ENCODE results near the gene CSF3R.
A peak's percentile ranks its signal among the peaks of the same experiment; 100 is the strongest.
"Not testable (repeated sequence)": the region's sequence is repeated elsewhere in the genome, so short reads cannot be mapped to it uniquely, and the experiment has no call there.

The CSF3R gene

DNA sequence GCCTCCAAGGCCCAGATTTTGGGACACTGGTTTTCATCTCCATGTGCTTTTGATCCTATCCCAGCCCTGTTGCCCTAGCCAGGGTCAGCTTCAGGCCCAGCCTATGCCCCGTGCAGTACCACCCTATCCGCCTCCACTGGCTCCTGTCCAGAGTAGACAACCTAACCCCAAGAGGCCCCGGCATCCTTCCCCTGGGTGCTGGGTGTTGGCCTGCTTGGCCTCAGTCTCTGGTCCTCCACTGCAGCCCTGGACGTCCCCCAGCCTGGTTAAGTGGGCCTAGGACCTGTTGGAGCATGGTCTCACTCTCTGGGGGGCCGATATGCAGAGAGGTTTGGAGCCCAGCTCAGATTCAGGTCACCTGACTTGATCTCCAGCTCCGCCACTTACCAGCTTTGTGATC, 1.6 kb downstream of the CSF3R start:
- no peak for DNase-seq

DNA sequence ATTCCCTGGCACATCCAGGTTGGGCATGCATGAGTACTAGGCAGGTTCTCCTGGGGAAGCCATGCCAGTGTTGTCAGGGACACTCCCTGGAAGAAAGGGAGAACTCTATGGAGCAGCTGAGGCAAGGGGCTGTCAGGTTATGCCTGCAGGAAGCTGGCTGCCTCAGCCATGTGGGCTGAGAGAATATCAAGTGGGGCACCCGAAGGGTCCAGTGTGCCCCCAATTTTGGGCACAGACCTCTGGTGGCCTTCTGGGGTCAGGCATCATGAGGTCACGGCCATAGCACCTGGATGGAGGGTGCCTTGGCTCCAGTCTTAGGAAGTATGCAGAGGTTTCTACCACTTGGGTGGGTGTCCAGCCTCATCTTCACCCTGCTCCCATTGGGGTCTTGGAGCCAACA, 2.6 kb downstream of the CSF3R start:
- DNase-seq = no peak

DNA sequence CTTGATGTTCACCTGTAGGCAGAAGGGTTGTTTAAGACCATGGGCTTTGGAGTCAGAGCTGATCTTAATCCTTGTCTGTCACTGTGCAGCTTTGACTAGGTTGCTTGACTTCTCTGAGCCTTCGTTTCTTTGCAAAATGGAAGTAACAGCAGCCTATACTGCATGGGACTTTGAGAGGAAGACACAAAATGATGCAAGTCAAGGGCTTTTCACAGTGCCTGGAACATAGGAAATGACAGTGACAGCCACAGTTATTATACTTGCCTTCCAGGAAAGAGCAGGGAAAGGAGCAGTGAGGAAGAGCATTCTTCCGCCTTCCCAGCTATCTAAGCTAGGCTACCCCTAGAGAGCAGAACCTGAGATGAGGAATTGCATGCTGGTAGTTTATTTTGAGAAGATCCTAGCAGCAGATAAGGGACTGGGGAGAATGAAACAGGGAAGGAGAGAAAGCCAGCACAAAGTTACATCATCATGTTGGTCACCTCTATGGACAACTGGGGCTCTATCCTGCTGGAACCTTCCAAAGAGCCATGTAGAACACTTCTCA, 3.1 kb downstream of the CSF3R start:
- DNase-seq = peak; percentile 31

DNA sequence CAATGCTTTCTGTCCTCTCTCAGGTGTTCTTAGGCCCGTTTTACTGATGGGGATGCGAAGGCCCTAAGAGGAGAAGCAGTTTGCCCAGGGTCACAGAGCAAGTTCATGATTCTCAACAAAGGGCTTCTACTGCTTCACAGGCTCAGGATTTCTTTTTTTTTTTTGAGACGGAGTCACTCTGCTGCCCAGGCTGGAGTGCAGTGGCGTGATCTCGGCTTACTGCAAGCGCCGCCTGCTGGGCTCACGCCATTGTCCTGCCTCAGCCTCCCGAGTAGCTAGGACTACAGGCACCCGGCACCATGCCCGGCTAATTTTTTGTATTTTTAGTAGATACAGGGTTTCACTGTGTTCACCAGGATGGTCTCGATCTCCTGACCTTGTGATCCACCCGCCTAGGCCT, 5.1 kb downstream of the CSF3R start:
- DNase-seq = not testable (repeated sequence)

DNA sequence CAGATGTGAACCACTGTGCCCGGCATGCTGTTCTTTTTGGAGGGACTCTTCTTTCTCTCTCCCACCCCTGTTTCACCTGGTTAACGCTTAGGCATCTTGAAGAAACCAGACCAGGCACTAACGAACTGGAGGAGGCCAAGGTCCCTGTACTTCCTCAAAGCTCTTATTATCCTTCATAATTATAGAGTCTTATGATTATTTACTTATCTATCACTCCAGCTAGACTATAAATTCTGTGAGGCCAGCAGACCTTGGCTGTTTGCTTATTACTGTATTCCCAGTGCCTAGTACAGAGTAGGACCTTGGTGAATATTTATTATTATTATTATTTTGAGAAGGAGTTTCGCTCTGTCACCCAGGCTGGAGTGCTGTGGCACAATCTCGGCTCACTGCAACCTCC, 5.8 kb downstream of the CSF3R start:
- no peak for DNase-seq

DNA sequence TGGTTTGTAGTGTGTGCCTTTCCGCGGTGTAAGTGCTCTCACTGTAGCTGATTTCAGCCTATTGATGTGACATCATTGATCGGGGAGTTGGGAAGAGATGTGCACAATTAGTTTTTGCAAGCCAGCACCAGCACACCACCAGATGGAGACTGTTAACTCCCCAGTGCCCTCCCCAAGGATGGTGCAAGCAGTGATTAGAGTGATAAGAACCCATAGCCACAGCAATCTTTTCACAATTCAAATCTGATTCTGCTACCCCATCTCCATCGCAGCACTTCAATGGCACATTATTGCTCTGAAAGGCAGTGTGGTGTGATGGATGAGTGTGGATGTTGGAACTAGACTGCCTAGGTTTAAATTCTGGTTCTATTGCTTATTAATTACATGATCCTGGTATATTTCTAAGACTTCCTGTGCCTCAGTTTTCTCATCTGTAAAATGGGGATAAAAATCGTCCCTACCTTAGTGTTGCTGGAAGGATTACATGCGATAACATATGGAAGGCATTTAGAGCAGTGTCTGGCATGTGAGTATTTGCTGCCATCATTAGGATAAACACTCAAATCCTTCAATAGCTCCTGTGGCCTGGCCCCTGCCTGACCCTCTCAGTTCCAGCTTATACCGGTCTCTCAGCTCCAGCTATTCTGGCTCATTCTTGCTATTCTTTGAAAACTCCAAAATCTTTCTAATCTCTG, 6.7 kb downstream of the CSF3R start:
- no peak for DNase-seq

DNA sequence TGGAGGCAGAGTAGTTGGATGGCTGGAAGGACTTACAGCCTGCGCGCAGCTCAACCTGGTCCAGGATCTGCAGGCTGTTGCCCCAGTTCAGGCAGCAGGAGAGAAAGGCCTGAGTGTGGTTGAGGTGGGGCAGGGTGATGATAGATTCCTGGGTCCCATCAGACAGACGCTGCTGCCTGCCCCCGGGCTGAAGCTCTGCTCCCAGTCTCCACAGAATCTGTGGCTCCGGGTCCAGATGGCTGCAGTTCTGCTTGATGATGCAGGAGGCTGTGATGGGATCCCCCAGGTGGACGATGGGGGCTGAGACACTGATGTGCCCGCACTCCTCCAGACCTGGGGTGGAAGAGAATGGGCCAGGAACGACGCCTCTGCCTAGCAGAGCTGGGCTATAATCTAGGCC, 7.4 kb downstream of the CSF3R start:
- DNase-seq = no peak

DNA sequence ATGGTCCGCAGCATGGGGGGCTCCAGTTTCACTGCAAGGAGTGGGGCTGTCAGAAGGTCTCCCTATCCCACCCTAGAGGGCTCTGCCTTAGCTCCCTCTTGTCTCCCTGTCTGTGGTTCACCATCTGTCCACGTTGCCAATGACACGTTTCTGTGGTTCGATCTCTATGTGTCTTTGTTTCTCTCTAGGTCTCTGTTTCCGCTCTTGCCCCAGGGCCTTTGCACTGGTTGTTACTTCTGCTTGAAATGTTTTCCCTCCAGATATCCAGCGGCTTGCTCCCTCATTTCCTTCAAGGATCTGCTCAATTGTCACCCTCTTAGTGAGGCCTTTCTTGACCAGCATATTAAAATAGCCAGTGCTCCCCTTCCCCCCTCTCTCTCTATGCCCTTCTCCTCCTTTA, 10.1 kb downstream of the CSF3R start:
- DNase-seq = no peak

DNA sequence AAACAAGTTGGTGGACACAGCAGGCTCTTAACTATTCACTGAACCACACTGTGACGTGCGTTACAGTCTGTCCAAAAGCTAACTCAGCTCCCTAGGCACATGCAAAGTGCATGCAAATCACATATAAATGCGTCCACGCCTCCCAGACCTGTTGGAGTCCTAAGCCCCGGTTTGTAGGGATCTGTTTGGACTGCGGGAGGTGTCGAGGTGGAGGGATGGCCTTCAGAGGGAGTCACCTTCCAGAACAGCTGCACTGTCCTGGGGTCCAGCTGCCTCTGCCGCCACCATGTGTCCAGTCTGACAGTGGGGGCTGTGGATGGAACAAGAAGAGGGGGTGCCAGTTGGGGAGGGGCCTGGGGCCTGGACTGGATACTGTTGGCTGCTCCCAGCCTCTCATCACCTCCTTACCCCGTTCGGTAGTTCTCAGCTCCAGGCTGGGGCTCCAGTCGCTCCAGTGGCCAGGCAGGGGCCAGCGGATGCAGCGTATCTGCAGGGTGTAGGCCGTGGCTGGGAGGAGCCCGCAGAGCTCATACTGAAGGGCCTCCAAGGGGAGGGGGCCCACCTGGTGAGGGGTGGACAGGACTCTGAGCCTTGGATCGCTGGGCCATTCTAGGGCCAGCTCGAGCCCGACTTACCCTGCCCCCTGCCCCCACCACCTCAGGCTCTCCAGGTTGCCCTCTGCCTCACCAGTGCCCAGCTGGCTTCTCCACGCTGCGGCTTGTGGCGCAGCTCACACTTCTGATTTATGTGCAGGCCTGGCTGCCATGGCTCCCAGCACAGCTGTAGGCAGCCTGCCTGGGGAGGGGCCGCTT, 10.7 kb downstream of the CSF3R start:
- DNase-seq = no peak

DNA sequence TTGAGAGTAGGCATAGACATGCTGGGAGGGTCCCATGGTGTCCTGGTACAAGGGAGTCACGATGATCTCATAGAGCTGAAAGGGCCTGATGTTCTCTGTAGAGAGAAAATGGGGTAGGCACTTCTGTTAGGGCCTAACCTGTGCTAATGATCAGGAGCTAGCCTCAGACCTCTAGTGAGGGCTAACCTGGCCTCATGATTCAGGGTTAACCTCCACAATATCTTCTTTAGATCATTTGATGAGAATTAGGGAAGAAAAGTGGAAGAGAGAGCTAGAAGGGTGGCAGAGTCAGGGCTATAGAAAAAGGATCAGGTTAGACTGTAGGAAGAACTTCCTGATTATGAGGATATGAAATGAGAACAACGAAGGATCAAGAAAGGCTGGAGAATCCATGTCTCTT, 13.6 kb downstream of the CSF3R start:
- DNase-seq = no peak

DNA sequence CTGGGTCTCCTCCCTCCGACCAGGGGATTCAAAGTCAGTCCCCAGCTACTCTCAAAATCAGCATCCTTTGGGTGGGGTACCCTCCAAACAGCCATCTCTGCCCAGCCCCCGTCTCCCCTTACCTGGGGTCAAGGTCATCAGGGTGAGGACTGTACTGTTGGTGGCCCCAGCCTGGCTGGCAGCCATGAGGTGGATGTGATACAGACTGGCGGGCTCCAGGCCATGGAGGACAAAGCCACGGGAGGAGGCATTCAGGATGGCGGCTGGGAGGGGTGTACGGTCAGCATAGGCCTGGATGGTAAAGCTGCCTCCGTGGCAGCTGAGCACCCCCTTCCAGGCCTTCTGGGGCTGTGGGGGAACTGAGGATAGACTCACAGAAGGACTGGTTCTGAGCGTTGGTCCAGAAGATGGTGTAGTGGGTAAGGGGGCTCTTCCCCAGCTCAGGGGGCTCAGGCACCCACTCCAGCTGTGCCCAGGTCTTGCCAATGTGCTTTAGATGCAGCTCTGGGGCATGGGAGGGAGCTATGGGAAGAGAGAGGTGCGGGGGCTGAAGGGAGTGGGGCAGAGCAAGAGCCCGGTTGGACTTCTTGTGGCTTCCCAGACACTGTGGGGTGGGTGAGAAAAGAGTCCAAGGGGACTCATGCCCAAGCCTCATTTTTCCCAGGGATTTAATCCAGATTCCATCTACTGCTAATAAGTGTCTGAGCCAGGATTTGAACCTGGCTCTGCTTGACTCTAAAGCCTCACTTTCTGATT, 14.8 kb downstream of the CSF3R start:
- DNase-seq = no peak

DNA sequence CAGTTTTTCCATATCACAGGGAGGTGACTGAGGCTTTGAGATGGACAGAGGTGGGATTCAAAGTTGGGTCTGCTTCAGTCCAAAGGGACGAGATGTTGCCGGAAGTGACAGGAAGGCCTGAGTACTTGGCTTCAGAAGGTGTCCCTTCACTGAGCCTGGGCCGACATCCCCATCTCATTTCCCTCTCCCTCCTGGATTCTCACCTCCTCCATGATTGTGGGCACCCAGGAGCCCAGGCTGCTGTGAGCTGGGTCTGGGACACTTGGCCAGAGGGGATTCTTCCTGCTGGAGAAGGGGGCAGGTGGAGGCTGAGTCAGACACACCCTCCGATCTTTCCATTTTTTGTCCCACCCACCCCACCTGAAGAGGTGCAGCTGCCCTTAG, 15.7 kb downstream of the CSF3R start:
- DNase-seq = no peak

DNA sequence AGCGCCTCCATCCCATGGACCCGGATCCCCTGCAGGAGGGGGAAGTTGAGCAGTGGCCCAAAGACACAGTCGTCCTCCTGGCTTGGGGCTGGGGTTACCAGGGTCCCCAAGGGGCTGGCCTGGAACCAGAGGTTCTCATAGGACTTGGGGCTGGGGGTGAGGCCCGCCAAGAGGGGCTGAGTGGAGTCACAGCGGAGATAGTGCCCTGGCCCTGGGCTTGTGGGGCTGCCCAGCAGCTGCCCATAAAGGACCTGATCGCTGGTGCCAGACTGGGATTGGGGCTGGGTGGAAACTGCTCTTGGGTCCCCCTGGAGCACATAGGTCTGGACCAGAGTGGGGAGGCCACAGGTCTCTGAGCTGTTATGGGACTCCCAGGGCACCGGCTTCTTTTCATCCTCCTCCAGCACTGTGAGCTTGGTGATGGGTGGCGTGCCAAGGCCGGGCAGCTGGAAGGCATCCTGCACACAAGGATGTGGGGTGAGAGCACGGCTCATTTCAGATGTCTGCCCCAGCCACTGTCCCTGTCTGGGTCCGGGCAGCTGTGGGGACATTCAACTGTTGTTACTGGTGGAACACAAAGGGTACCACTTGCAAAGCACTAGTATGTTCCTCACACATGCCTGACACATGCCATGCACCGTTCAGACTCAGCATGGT, 16.2 kb downstream of the CSF3R start:
- DNase-seq = no peak

DNA sequence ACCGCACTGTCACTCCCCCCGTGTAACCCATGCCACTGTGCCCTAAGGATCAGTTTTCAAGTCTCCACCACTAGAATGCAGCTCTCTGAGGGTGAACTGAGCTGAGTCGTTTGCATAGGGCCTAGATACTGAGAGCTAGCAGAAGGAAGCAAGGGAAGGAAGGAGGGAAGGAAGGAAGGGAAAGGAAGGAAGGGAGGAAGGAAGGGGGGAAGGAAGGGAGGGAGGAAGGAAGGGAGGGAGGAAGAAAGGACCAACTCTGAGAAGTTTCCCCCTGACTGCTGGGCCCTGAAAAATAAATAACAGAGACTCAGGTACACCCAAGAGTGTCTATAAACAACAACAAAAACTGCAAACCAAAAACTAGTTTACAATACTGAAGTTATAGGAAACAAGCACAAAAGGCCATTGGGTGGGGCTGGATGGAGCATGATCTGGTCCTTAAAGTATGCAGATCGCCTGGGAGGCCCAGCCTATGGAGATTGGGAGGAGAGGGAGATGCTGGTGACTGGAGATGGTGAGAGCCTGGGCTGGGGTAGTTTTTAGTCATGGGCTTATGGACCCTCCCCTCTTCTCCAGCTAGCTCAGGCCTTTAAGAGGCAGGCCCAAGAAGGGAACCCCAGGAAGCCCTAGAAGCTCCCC, 16.9 kb downstream of the CSF3R start:
- peak; percentile 59 for DNase-seq

DNA sequence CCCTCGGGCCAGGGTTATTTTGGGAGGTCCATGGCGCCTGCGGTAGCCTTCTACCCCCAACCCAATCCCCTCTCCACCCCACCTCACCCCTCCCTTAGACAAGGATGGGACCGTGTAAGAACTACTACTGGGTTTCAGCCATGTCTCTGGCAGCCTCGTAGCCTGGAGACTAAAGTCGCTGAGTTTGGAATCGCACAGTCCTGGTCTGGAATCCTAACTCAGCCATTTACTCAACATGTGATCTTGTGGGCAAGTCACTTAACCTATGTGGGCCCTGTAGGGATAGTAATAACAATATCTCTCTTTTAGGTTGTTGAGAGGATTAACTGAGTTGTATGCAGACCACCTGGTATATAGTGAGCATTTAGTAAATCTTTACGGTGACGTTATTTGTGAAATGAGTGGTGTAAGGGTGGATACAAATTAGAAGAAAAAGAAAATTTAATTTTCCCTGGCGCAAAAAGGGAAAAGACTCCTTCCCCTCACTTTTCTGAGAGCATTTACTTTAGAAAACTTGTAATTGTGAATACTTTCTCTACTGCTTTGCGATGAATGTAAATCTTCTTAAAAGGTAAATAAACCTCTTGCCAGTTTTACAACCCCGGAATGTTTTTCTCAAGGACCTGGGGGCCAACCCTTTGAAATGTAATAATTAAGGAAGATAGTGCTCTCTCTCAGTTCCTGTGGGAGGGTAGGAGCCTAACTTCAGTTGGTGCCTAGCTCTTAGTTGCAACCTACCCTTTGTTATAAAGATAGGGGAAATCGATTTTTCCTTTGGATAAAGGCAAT, 17.9 kb downstream of the CSF3R start:
- no peak for DNase-seq

DNA sequence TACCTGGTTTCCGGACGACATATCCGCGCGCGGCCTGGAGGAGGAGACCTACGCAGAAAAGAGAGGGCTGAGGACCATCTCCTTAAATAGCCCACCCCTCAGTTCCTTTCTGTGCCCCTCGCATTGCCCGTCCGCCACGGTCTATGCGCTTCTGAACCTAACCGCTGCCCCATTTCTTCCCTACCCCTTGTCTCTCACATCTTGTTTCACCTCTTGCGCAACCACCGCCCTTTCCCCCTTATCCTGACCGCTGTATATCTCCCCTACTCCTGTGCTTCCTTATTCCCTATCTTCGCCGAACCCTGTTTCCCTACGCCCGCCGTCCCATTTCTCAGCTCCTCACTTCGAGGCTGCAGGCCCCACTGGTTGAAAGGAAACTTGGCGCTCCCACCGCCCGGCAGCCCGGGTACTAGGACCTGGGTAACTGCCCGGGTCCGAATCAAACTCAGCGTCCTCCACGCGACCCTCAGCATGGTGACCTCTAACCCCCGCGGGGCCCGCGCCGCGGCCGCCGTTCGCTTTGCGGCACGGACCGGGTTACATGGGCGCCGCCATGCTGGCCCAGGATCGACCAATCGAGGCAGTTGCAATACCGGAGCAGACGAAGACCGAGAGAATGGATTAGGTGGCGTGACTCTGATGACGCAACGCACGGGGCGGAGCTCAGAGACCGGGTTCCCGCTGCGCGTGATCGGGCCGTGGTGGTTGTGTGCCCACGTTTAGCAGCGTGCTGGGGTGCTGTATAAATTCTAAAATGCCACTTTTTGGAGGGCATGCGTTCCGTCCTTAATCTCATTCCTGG, 18.7 kb downstream of the CSF3R start, which contains the start of gene MRPS15:
Gene MRPS15 (minus strand): TSS at position 582 of the 802 bp plus-strand sequence. CDS start 109 bp downstream, at position 473.
- DNase-seq = peak; percentile 94

DNA sequence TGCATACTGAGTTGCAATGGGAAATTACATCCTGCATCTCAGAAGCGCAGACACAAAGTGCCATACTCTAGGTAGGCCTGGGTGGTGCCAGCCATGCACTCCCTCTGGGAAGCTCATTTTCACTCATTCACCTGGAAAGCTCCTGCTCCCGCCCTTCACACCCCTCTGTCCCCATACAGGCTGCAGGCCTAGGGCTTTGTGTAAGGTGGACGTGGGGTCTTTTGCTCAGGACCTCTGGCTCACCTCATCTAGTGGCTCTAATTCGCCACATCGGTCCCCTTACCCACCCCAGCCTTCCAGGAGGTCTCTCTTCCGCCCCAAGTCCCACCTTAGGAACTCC, 19.3 kb downstream of the CSF3R start:
- DNase-seq = no peak

DNA sequence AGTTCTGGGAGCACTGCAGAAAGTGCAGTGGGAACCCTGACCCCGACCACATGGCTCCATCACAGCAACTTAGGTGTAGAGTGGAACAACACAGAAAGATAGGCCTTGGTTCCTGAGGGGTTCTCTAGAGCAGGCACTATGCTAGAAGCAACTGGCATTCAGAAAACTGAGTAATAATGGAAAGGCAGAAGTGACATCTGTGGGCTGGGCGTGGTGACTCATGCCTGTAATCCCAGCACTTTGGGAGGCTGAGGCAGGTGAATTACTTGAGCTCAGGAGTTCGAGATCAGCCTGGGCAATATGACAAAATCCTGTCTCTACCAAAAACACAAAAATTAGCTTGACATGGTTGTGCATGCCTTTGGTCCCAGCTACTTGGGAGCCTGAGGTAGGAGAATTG, 23.8 kb downstream of the CSF3R start:
- no peak for DNase-seq

DNA sequence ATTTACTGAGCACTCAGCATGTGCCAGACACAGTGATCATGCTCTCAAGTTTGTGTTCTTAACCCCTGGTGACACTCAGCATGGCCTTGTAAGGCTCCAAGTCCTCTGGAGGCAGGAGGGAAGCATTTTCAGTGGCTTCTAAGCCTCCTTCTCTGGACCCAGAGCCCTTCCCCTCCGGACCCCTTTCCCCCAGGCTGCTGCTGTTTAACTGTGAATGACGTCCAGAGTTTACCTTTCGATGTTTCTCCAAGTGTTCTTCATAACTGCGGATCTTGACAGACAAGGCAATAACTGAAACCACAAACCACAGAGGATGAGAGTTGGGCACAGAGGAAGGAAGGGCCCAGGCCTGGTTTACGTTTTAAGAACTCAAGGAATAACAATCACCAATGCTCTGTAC, 25.0 kb downstream of the CSF3R start:
- no peak for DNase-seq

DNA sequence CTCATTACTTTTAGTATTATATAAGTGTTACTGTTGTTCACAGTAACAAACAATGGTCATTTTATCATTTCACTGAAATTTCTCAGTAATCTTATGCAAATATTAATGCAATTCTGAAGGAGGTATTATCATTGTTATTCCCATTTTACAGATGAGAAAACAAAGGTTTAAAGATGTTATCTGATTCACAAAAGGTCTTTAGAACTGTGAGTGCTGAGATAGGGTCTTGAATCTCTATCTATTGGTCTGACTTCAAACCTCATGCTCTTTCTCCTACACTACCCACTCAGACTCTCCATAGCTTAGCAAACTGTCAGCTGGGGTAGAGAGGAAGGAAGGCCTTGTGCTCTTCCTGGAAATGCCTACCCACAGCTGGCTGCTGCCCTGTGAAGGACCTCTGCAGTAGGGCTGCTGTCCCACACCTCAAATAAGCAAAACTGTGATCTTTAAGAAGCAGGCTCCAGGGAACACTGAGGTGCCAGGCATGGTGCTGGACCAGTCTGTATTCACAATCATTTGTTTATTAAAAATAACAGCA, 26.3 kb downstream of the CSF3R start:
- no peak for DNase-seq

DNA sequence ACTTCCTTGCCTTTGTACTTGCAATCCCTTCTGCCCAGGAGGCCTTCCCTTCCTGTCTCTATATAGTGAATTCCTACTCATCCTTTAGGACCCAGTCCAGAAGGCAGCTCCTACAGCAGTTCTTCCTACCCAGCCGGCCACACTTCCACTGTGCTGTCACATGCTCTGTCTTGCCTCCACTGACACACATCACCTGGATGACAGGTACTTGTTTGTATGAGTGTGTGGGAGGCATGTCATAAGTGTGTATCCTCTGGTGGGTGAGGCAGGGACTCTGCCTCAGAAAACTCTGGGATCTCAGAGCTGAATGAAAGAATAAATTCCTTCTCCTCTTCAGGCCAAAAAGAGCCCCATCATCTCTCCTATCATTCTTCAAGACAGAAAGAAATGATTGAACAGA, 27.3 kb downstream of the CSF3R start:
- DNase-seq = no peak

Data from EL (cell line).